HG02981 (cell line): ENCODE measurements around the gene RPGR.

Experiments used
- ATAC-seq: cut with Tn5 transposase; IDR thresholded peaks from one replicate; pipeline ENCODE4 v1.9.1; 2021; ENCODE audit warnings: mild to moderate bottlenecking, moderate library complexity; ENCODE audit not compliant: unreplicated experiment

Gene RPGR

DNA sequence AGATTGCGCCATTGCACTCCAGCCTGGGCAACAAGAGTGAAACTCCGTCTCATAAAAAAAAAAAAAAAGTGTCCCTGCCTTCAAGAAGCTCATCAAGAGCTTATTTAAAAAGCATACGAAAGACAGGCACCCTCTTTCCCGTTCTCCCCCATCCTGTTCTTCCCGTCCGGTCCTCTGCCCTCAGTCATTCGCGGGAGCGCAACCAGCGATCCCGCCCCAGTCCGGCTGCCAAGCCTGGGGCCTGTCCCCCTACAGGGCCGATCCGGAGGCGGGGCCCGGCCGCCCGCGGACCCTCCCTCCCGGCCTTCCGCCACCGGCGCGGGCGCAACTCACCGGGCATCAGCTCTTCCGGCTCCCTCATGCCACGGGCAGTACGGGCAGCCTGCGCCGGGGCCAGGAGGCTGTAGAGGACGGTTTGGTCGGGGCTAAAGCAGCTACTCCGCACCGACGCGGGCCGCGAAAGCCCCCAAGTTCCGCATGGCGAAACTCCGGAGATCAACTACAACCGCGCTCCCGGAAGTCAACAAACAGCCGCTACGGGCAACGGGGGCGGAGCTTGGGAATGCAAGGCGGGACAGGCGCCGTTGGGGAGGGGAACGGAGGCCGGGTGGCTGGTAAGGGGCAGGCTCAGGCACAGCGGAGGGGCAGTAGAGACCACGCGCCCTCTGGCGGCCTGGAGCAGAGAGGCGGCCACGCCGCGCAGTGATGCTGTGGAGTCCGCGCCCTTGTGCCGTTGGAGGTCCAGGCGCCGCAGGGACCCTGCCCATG, at the start of gene RPGR:
TSS of gene RPGR (minus strand) at position 503 of the 768 bp plus-strand sequence. CDS start at position 361, 142 bp downstream.
- ATAC-seq = peak; percentile 93

DNA sequence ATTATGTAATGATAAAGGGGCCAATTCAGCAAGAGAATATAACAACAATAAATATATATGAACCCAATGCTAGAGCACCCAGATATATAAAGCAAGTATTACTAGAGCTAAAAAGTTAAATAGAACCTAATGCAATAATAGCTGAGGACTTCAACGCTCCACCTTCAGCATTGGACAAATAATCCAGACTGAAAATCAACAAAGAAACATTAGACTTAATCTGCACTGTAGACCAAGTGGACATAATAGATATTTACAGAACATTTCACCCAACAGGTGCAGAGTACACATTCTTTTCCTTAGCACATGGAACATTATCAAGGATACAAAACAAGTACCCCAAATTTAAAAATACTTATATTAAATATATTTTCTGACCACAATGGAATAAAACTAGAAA, 49.4 kb upstream of the RPGR start:
- ATAC-seq = no peak

- no peak for ATAC-seq
Observed at GRCh38 chrX:38375891-38376290, 48.6 kb upstream of the RPGR start.

GRCh38 chrX:38374431-38374830, 47.1 kb upstream of the RPGR start:
- ATAC-seq = no peak

DNA sequence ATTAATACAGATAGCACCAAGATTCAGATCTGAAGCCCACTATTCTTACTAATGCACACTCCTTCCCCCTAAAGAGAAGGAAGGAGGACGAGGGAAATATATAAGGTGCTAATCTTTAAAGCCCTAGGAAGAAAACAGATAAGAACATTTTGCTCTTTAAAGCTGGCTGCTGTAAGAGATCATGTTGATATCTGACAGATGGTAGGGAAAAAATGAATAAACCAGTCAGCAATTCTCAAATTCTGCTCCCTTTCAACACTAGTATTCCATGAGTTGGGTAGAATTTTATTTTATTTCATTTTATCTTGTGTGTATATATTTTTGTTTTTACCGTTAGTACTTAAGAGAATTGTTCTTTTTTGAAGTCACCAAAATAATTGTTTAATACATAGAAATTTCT, 44.3 kb upstream of the RPGR start:
- ATAC-seq = no peak

GRCh38 chrX:38368774-38369173, 41.5 kb upstream of the RPGR start:
- ATAC-seq = no peak

GRCh38 chrX:38365954-38366353, 38.6 kb upstream of the RPGR start:
- no peak for ATAC-seq

DNA sequence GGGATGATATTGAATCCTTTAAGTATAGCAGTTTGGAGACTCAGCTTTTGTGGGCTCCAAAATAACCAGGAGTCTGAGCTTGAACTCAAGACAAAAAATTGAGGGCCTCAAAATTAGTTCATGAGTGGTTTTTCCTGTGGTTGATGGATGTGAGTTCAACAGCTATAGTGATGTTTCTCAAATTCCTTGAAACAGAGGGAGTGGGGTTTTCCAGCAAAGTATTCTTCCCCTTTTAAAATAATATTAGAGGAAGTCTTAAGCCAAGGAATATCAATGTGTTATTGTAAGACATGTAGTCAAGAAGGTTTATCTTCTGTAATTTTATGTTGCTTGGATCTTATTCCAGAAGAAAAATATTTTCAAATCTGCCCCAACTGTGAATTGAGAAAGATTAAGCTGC, 35.7 kb upstream of the RPGR start:
- no peak for ATAC-seq

DNA sequence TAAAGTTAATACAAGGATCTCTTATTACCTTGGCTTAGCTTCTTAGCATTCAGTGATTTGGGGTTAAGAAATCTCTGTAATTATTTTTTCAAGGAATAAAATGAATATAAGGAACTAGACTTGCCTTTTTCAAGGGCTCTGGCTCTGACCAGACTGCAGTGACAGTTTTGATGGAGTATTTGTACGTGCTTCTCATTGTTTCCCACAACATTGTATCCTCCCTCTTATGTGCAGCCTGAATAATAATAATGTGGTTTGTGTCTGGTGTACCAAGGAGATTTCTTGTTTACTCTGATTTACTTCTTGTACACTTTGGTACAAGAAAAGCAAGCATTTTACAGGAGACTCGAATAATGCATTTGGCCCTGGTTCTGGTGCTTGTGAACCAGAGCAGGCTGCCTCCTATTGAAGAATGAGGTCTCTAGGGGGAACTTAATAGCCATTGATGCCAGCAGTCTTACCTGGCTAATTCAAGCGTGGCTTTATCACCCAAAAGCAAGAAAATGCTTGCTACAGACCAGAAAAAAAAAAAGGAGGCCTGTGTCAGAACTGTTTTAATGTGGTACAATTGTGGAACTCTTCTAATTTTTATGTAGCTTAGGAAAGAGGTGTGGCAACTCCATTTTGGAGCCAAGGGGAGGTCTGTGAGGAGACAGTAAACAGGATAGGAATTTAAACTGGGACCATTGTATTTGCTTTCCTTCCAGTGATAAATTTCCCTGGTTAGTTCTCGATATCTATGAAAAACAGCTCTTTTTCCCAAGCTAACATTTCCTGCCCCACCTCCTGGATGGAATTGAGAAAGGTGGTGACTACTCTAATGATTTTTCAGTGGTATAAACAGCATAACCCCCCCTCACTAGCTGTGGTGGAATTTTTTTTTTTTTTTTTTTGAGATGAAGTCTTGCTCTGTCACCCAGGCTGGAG, 30.7 kb upstream of the RPGR start:
- no peak for ATAC-seq

DNA sequence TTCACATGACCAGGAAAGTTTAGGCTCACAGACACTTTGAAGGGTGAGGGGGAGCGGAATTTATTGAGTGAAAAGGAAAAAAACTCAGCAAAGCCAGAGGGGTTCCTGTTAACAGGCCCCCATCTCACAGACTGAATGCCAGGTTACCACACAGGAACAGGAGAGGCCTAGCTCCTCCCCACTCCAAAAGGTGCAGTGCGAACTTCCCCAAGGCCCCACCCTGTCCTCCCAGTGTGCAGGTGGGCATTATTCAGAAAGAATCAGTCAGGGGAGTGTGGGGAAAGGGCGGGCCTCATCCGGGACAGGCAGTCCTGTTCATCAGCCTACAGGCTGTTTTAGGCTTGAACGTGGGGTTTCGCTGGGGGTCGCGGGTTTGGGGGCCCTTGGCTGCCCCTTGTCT, 29.1 kb upstream of the RPGR start:
- ATAC-seq = no peak

DNA sequence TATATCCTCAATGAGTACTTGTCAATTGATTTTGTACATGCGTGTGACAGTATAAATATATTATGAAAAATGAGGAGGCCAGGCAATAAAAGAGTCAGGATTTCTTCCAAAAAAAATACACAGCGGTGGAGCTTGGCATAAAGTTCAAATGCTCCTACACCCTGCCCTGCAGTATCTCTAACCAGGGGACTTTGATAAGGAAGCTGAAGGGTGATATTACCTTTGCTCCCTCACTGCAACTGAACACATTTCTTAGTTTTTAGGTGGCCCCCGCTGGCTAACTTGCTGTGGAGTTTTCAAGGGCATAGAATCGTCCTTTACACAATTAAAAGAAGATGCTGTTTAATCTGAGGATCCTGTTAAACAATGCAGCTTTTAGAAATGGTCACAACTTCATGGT, 25.1 kb upstream of the RPGR start, which contains the start of gene OTC:
TSS of gene OTC (plus strand) at position 243 of the 400 bp plus-strand sequence. CDS start at position 336, 93 bp downstream.
- ATAC-seq = no peak

DNA sequence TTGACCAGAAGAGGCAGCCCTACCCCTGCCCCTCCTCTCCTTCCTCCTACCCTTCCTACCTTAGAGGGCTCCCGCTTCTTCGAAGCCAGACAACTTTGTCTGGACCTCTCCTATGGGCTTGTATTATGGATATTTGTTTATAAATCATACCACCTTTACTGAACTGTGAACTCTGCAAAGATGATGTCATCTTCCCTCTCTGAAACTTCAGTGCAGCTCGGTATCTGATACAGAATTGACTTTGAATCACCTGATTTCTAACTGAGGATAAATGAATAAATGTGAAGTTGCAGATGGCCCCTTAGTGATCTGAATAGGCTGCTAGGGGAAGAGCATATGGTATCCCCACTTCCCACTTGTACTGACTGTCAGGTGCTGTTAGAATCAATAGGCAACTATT, 24.0 kb upstream of the RPGR start:
- ATAC-seq = no peak

DNA sequence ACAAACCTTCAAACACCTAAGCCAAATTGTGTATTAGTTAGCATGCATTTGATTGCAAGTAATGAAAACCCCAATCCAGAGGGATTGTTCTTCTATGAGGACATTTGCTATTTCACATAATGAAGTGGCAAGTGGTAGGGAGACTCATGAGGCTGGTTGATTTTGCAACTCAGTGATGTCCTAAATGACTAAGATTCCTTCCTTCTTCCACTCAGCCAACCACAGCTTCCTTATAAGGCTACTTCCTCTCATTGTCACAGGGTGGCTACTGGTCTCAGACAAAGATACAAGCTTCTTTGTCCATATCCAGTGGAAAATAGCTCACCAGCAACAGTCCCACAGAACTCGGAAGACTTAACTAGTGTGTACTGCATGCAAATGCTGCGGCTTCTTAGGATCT, 19.8 kb upstream of the RPGR start:
- ATAC-seq = peak; percentile 67

DNA sequence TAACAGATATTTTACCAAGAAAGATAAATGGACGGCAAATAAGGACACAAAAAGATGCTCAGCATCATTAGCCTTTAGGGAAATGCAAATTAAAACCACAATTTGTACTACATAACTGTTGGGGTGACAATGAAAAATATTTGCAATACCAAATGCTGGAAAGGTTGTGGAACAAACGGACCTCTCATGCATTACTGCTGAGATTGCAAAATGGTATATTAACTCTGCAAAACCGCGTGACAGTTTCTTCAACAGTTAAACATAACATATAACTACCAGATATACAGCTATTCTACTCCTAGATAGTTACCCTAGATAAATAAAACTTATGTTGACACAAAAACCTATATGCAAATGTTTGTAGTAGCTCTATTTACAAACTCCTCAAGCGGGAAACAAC, 18.8 kb upstream of the RPGR start:
- no peak for ATAC-seq

- no peak for ATAC-seq
Observed at GRCh38 chrX:38342853-38343778, 15.8 kb upstream of the RPGR start.

DNA sequence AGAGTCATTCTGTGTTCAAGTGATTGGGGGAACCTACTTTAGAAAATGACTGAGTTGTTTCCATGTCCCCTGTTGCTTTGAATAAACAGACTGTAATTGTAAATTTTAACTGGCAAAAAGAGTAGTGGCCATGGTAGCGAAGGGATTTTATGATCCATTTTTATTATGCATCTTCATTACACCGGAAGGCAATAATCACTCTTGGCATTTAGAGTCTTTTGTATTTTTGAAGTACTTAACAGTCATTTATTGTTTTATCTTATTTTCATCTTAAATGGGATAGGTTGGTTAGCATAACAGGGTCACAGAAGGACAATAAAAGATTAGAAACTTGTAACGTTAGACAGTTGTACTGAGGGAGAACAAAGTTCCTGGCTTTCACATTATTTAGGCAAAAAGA, 14.1 kb upstream of the RPGR start:
- ATAC-seq = no peak

DNA sequence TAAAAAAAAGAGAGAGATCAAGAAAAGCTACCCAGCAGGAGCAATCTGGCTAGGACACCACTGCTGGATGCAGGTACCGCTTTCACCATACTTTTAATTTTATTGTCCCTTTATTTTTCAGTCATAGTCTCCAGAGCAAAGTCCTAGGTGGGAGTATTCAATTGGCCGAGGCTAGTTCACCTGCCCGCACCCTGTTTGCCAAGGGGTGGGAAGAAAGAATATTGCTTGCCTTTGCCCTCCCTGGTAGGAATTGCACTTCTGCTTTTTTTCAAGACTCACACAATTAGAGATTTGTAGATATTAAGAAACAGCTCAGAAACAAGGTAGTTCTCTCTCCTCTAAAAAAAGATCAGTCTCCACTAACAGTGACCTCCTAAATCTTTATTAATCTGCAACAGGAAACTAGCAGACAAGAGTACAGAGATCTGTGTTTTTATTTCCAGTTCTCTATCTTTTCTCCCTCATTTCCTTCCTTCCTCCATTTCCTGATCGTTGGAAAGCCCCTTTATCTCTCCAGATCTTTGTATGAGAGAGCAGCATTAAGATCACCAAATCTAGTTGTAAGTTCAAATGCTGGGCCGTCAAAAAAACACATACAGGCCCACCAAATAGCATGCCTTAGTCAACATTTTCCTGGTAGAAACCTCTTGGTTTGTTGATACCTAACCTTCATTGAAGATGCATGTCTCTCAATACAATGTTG, 9.4 kb upstream of the RPGR start:
- ATAC-seq = no peak

- ATAC-seq = no peak
Observed at GRCh38 chrX:38335382-38335781, 8.1 kb upstream of the RPGR start.

- ATAC-seq = peak; percentile 59
Observed at GRCh38 chrX:38332505-38332904, 5.2 kb upstream of the RPGR start.

DNA sequence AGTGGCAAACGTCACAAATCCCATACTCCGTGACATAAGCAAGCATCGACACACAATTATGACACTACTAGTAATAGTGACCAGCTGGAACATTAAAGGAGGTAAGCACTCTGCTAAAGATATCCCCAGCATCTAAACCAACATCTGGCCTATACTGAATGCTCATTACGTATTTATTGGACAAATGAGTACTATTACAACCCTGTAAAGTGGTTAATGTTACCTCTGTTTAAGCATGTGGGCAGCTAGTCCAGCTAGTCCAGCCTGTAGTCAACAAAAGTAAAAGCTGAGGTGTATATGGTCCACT, 419 bp upstream of the RPGR start:
- ATAC-seq = peak; percentile 2
